H1 (cell line): ENCODE results near the gene KRCC1. TPM values are rescaled to one million over a fixed set of nuclear protein-coding genes. Genes with fewer than 3 reads are reported as not detected.

ENCODE experiments used
- BCL11A ChIP-seq, 2 experiments: IDR thresholded peaks; one replicate each; pipeline ENCODE4 v1.6.1; 2011; ENCODE audit warnings: low read depth in 2 of 2, low read length in 2 of 2, mild to moderate bottlenecking in 2 of 2
- CBX5 ChIP-seq: fragments of 300-800, 300-1000 bp; sonication (generic); IDR thresholded peaks from 2 replicates; pipeline ENCODE4 v1.7.1; 2016; ENCODE audit warnings: antibody characterized with exemption, low read length, low read depth
- CEBPB ChIP-seq: IDR thresholded peaks from 2 replicates; pipeline ENCODE4 v1.6.1; 2012; ENCODE audit warnings: low read depth, low read length
- CTBP2 ChIP-seq: IDR thresholded peaks from 2 replicates; pipeline ENCODE4 v1.7.0; 2011; ENCODE audit warnings: borderline replicate concordance, mild to moderate bottlenecking, moderate library complexity, mixed read lengths, low read length; ENCODE audit not compliant: insufficient read depth, insufficient read length
- CTCF ChIP-seq, 3 experiments: IDR thresholded peaks; 1 replicate in 2 of 3; 2 replicates in 1 of 3; pipeline versions ENCODE4 v1.5.1 to v1.6.1; 2011; ENCODE audit warnings: low read length in 3 of 3, mild to moderate bottlenecking in 3 of 3, inconsistent platforms in 2 of 3, low read depth in 1 of 3, moderate library complexity in 1 of 3; ENCODE audit not compliant: insufficient read depth in 1 of 3; ENCODE audit errors: control extremely low read depth in 1 of 3
- GTF2F1 ChIP-seq: IDR thresholded peaks from 2 replicates; pipeline ENCODE4 v1.6.1; 2012; ENCODE audit warnings: low read depth, low read length, improper control_type of control experiment, borderline replicate concordance
- JUN ChIP-seq: IDR thresholded peaks from 2 replicates; pipeline ENCODE4 v1.6.1; 2011; ENCODE audit warnings: low read depth, mild to moderate bottlenecking, improper control_type of control experiment, low read length
- JUND ChIP-seq: IDR thresholded peaks from 2 replicates; pipeline ENCODE4 v1.6.1; 2011; ENCODE audit warnings: mild to moderate bottlenecking, improper control_type of control experiment, low read length
- RAD21 ChIP-seq, 2 experiments: IDR thresholded peaks in 1 of 2; conservative IDR thresholded peaks in 1 of 2; 2 replicates each; pipeline ENCODE4 v1.6.1; 2011; ENCODE audit warnings: low read depth in 2 of 2, low read length in 2 of 2, improper control_type of control experiment in 1 of 2, inconsistent platforms in 1 of 2, mild to moderate bottlenecking in 1 of 2, moderate library complexity in 1 of 2
- RBBP5 ChIP-seq: IDR thresholded peaks from 2 replicates; pipeline ENCODE4 v1.7.1; 2012; ENCODE audit warnings: low read depth, mild to moderate bottlenecking, inconsistent platforms, low read length, moderate library complexity, borderline replicate concordance
- SIN3A ChIP-seq, 2 experiments: IDR thresholded peaks in 1 of 2; conservative IDR thresholded peaks in 1 of 2; 2 replicates each; pipeline ENCODE4 v1.6.1; 2011 to 2012; ENCODE audit warnings: low read length in 2 of 2, improper control_type of control experiment in 1 of 2, low read depth in 1 of 2, mild to moderate bottlenecking in 1 of 2
- SIX5 ChIP-seq: IDR thresholded peaks from 2 replicates; pipeline ENCODE4 v1.6.1; 2011; ENCODE audit warnings: mild to moderate bottlenecking, low read depth, low read length
- TBP ChIP-seq: IDR thresholded peaks from 2 replicates; pipeline ENCODE4 v1.6.1; 2011; ENCODE audit warnings: low read depth, low read length, improper control_type of control experiment
- YY1 ChIP-seq: IDR thresholded peaks from 2 replicates; pipeline ENCODE4 v1.6.1; 2011; ENCODE audit warnings: low read depth, mild to moderate bottlenecking, low read length
- ZNF274 ChIP-seq: IDR thresholded peaks from 2 replicates; pipeline ENCODE4 v1.7.0; 2012; ENCODE audit warnings: low read length, borderline replicate concordance; ENCODE audit errors: extremely low read depth
- polyA plus RNA-seq, 7 experiments: library from polyadenylated mRNA; depleted of rRNA in 3 of 7; stranded (reverse) in 5 of 7; unstranded in 2 of 7; fragments of >200 nt in 5 of 7; fragments of 200-250 nt in 2 of 7; gene quantifications; 1 replicate in 5 of 7; 2 replicates in 1 of 7; 4 replicates in 1 of 7; pipeline versions ENCODE4 v1.2.1 to v1.2.3, GENCODE V29; 2011 to 2013; ENCODE audit warnings: missing spikeins in 2 of 7, mixed read lengths in 2 of 7
- total RNA-seq: library from RNA; stranded (reverse); fragmentation: NEBNext Ultra II Directional; extraction: Animal tissue kit (Norgen Biotek cat#: 25700); gene quantifications from 2 replicates; pipeline ENCODE4 v1.2.1, GENCODE V29; 2021

The KRCC1 gene
- total and polyA plus RNA-seq, 2 of the 8 experiments (the other 6 are each of a cell fraction or from before 2014, with no cell fraction given) = 5.1 to 8.5 TPM

DNA sequence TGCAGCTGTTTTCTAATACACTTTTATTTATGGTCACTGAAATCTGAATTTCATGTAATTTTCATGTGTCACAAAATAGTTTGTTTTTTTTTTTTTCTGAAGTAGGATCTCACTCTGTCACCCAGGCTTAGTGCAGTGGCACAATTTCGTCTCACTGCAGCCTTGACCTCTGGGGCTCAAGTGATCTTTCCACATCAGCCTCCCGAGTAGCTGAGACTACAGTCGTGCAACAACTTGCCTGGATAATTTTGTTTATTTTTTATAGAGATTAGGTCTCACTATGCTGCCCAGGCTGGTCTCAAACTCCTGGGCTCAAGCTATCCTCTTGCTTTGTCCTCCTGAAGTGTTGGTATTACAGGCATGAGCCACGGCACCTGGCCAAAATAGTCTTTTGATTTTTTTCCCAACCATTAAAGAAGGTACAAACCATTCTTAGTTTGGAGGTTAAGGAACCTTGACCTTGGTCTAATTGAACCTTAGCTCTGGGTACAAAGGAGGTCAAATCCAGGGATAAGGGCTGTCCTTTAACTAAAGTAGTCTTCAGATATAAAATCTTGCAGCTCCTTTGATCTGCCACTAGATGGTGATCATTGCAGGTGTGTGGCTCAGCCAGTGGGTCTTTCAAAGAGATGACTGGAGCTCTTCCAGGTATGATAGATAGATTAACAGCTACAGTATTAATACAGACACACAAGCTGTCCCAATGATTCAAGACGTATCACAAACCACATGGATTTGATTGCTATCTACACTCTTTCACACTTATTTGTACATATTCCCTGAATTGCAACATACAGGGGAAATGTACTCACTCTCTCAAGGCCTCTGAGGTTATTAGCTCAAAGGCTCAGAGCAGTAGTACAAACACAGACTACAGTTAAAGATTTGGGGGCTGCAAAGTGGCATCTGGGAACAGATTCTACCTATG lies 4.7 kb upstream of the KRCC1 start (continued):
- peak in 2 of 3 experiments; percentile 78 to 82; a peak in 3 of 4 replicates for TF ChIP-seq CTCF (IDR thresholded peaks at IDR 0.05; ENCODE audit: control extremely low read depth in 1 of 3, insufficient read depth in 1 of 3, low read depth in 1 of 3, low read length in 3 of 3)
- no peak for TF ChIP-seq SIX5
- TF ChIP-seq JUND = 0 out of 2 replicates have a peak, but pooled peaks have one; percentile 26
- no peak for TF ChIP-seq TBP
- TF ChIP-seq JUN = no peak
- TF ChIP-seq CEBPB = no peak
- TF ChIP-seq SIN3A (conservative IDR thresholded peaks at IDR 0.05 in 1 of 2, IDR thresholded peaks at IDR 0.05 in 1 of 2; ENCODE audit: low read depth in 1 of 2, low read length in 2 of 2) = no peak
- peak; percentile 89 to 93 for TF ChIP-seq RAD21 (IDR thresholded peaks at IDR 0.05 in 1 of 2, conservative IDR thresholded peaks at IDR 0.05 in 1 of 2; ENCODE audit: low read depth in 2 of 2, low read length in 2 of 2)
- TF ChIP-seq RBBP5 = no peak
- no peak for TF ChIP-seq BCL11A (IDR thresholded peaks at IDR 0.05; ENCODE audit: low read depth in 2 of 2, low read length in 2 of 2)
- TF ChIP-seq GTF2F1 = no peak
- no peak for TF ChIP-seq ZNF274
- TF ChIP-seq CBX5 = no peak
- TF ChIP-seq CTBP2 = no peak
- no peak for TF ChIP-seq YY1
